Uterus (tissue), 4 donors: ENCODE results near the gene NOS1. TPM values are rescaled to one million over a fixed set of nuclear protein-coding genes. Genes with fewer than 3 reads are reported as not detected.

Source experiments
- DNase-seq, 2 donors: peaks; one replicate each; pipeline ENCODE4 v3.0.0-alpha.2; 2019 to 2020
- H3K27ac ChIP-seq, 2 donors: fragments of 200-600 bp; sonication (generic); 1 replicate in 1 of 2; 2 replicates in 1 of 2; pipeline ENCODE4 v1.5.1; 2016 to 2018
- H3K27me3 ChIP-seq, 2 donors: fragments of 200-600 bp; sonication (generic); one replicate each; pipeline ENCODE4 v1.5.1; 2018 to 2019; ENCODE audit warnings: control low read depth in 1 of 2
- H3K36me3 ChIP-seq, 2 donors: fragments of 200-600 bp; sonication (generic); one replicate each; pipeline ENCODE4 v1.5.1; 2019; ENCODE audit warnings: control low read depth in 1 of 2
- H3K4me1 ChIP-seq, 2 donors: fragments of 200-600 bp; sonication (generic); one replicate each; pipeline ENCODE4 v1.5.1; 2018 to 2019; ENCODE audit warnings: control low read depth in 1 of 2
- H3K4me3 ChIP-seq, 2 donors: fragments of 200-600 bp; sonication (generic); 1 replicate in 1 of 2; 2 replicates in 1 of 2; pipeline ENCODE4 v1.5.1; 2018 to 2019; ENCODE audit warnings: mild to moderate bottlenecking in 1 of 2
- H3K9me3 ChIP-seq, 2 donors: fragments of 200-600 bp; sonication (generic); one replicate each; pipeline ENCODE4 v1.5.1; 2019; ENCODE audit warnings: control low read depth in 1 of 2
- POLR2A ChIP-seq, 2 donors: fragments of 450-650 bp; IDR thresholded peaks; one replicate each; pipeline ENCODE4 v1.6.1; 2016; ENCODE audit warnings: antibody characterized with exemption in 2 of 2, mild to moderate bottlenecking in 1 of 2, moderate library complexity in 1 of 2
- intact Hi-C: fragments of 100-400 bp; cut with DNase I; formaldehyde crosslinking; loops from one replicate; pipeline ENCODE4 v1.15.1; 2023; ENCODE audit warnings: low total_unique reads
- total RNA-seq, 4 donors: library from RNA; depleted of rRNA in 3 of 4; stranded (reverse); fragments of >200 nt in 3 of 4; gene quantifications; one replicate each; pipeline versions ENCODE4 v1.1.0 to v1.2.4, GENCODE V29; 2014 to 2023
- TF ChIP-seq, protein P1 (sequence below), 4 experiments: fragments of 200-600 bp in 2 of 4; fragments of 450-650 bp in 2 of 4; sonication (generic) in 2 of 4; IDR thresholded peaks; one replicate each; pipeline ENCODE4 v1.5.1; 2016 to 2019; ENCODE audit warnings: antibody characterized with exemption in 4 of 4, mild to moderate bottlenecking in 2 of 4, moderate library complexity in 1 of 4
- donor health status: DM: yes; HTN: yes; CAD: no.

Gene NOS1
- total RNA-seq, 4 donors from 2014 or later = 0.59 to 2.2 (median 1.1) TPM; not detected in 1

DNA sequence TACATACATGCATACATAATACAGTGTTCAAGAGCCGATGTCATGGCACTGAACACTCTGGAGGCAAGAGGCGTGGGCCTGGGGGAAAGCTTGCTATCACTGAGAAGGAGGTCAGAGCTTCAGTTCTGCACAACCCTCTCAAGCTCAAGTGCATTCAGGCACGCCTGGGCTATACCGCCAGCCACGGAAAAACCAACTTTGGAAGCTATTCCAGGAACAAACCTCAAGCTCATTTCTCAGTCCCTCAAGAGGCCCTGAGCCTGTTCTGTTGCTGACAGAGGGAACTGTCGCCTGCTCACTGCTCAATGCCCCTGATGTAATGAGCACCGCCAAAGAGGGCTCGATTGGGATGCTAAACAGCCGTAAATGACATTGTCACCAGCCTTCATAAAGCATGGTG lies 9.2 kb downstream of the NOS1 start:
- no peaks in the 10 kb centered on the region for H3K27me3 ChIP-seq
- TF ChIP-seq, protein P1, sequence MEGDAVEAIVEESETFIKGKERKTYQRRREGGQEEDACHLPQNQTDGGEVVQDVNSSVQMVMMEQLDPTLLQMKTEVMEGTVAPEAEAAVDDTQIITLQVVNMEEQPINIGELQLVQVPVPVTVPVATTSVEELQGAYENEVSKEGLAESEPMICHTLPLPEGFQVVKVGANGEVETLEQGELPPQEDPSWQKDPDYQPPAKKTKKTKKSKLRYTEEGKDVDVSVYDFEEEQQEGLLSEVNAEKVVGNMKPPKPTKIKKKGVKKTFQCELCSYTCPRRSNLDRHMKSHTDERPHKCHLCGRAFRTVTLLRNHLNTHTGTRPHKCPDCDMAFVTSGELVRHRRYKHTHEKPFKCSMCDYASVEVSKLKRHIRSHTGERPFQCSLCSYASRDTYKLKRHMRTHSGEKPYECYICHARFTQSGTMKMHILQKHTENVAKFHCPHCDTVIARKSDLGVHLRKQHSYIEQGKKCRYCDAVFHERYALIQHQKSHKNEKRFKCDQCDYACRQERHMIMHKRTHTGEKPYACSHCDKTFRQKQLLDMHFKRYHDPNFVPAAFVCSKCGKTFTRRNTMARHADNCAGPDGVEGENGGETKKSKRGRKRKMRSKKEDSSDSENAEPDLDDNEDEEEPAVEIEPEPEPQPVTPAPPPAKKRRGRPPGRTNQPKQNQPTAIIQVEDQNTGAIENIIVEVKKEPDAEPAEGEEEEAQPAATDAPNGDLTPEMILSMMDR (IDR thresholded peaks at IDR 0.05) = no peak
- no peak for TF ChIP-seq POLR2A (IDR thresholded peaks at IDR 0.05)
- intact Hi-C loops = no loop called here
- no peaks in the 10 kb centered on the region for H3K36me3 ChIP-seq
- H3K4me3 ChIP-seq = no peak overlapping the region
- no peak for DNase-seq
- H3K4me1 ChIP-seq = no peaks in the 10 kb centered on the region
- H3K9me3 ChIP-seq = no peaks in the 10 kb centered on the region
- H3K27ac ChIP-seq = no peak overlapping the region

- Histone ChIP-seq H3K27ac (no peak overlapping the region), H3K4me1 (no peaks in the 10 kb centered on the region), H3K27me3 (no peaks in the 10 kb centered on the region), H3K9me3 (no peaks in the 10 kb centered on the region), H3K4me3 (no peak overlapping the region), H3K36me3 (no peaks in the 10 kb centered on the region)
- no peak for TF ChIP-seq POLR2A (IDR thresholded peaks at IDR 0.05)
- TF ChIP-seq, protein P1 (IDR thresholded peaks at IDR 0.05) = no peak
- no peak for DNase-seq
- intact Hi-C loops = no loop called here
Measured at GRCh38 chr12:117350140-117350539, 11.3 kb downstream of the NOS1 start.

DNA sequence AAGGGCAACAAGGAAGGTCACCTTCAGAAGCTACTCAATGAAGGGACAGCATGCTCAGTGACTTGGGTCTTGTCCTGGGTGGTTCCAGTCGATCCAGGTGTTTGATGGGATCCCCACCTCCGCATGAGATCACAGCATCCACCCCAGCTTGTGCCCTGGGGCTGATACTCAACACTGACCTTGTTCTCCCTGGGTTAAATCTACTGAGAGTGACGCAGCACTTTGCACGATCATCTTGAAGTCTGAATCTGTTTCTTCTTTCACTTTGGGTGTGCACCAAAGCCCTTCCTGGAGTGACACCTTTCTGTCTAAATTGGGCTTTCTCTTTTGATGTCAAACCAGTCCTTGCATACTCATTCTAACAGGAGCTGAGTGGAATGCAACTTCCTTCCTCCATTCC lies 13.8 kb downstream of the NOS1 start:
- Histone ChIP-seq H3K36me3 (no peaks in the 10 kb centered on the region), H3K4me3 (no peak overlapping the region), H3K9me3 (no peaks in the 10 kb centered on the region), H3K27me3 (no peaks in the 10 kb centered on the region), H3K27ac (no peak overlapping the region), H3K4me1 (no peaks in the 10 kb centered on the region)
- no peak for DNase-seq
- TF ChIP-seq, protein P1 (IDR thresholded peaks at IDR 0.05) = no peak
- intact Hi-C loops = no loop called here

DNA sequence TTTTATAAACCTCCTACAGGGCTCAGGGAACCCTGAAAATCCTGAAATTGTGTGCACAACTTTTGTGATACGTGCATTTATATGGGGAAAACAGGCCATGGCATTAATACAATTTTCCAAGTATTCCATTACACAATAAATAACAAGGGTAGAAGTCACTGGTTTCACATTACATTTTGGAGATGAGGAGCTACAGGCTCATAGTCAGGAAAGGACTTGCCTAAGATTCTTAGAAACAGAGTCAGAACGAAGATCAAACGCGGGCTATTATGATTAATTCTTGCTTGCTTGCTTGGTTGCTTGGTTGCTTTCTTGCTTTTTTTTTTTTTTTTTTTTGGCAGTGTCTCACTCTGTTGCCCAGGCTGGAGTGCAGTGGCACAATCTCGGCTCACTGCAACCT lies 16.7 kb downstream of the NOS1 start:
- Histone ChIP-seq H3K4me1 (no peaks in the 10 kb centered on the region), H3K4me3 (no peak overlapping the region), H3K36me3 (no peaks in the 10 kb centered on the region), H3K27me3 (no peaks in the 10 kb centered on the region), H3K9me3 (no peaks in the 10 kb centered on the region), H3K27ac (no peak overlapping the region)
- no peak for TF ChIP-seq POLR2A (IDR thresholded peaks at IDR 0.05)
- TF ChIP-seq, protein P1 (IDR thresholded peaks at IDR 0.05) = no peak
- intact Hi-C loops = no loop called here
- DNase-seq = no peak

DNA sequence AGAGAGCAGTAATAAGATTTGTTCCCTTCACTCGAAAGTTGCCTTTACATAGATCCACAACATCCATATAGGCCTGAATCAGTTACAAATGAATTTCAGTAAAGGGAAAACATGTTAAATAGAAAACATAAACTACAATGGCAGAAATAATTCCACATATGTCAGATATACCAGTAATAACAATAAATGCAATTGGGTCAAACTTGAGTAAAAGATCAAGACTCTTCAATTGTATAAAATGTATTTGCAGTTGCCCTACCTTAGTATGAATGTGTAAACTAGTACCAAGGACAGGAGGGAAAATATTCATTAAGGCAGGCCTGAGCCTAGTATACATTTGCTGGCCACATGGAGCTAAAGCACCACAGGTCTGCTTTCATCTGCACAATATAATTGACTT lies 17.6 kb downstream of the NOS1 start:
- Histone ChIP-seq H3K9me3 (no peaks in the 10 kb centered on the region), H3K4me3 (no peak overlapping the region), H3K36me3 (no peaks in the 10 kb centered on the region), H3K27ac (no peak overlapping the region), H3K4me1 (no peaks in the 10 kb centered on the region), H3K27me3 (no peaks in the 10 kb centered on the region)
- DNase-seq = no peak
- TF ChIP-seq POLR2A (IDR thresholded peaks at IDR 0.05) = no peak
- TF ChIP-seq, protein P1 (IDR thresholded peaks at IDR 0.05) = no peak
- intact Hi-C loops = no loop called here
